HUES64 (cell line): ENCODE data around the gene TAOK1.

Experiments
- H3K27ac ChIP-seq: 2 replicates; pipeline ENCODE4 v1.7.0; 2013; ENCODE audit warnings: low read depth, low read length, inconsistent platforms
- H3K27me3 ChIP-seq: 2 replicates; pipeline ENCODE4 v1.6.1; 2013; ENCODE audit warnings: mild to moderate bottlenecking, low read length; ENCODE audit not compliant: insufficient read depth
- H3K36me3 ChIP-seq: 2 replicates; pipeline ENCODE4 v1.6.1; 2013; ENCODE audit warnings: mild to moderate bottlenecking, low read length; ENCODE audit not compliant: insufficient read depth
- H3K4me1 ChIP-seq: 2 replicates; pipeline ENCODE4 v1.6.1; 2013; ENCODE audit warnings: mild to moderate bottlenecking, low read length, moderate library complexity; ENCODE audit not compliant: insufficient read depth
- H3K4me3 ChIP-seq: 2 replicates; pipeline ENCODE4 v1.5.1; 2013; ENCODE audit warnings: mild to moderate bottlenecking, low read length, moderate library complexity
- H3K9ac ChIP-seq: 2 replicates; pipeline ENCODE4 v1.6.1; 2013; ENCODE audit warnings: mild to moderate bottlenecking, low read depth, low read length
- H3K9me3 ChIP-seq: 2 replicates; pipeline ENCODE4 v1.6.1; 2013; ENCODE audit warnings: low read depth, low read length; ENCODE audit not compliant: insufficient read depth
- WGBS: fragments of 150-250, 120-280 bp; methylation state at CpG from one replicate; pipeline ENCODE4 v1.1.7; 2013; ENCODE audit warnings: missing lambda C conversion rate; 5-methylcytosine and 5-hydroxymethylcytosine counted together

TAOK1 gene

GRCh38 chr17:29401258-29401657 lies 11.1 kb downstream of the TAOK1 start:
- 96% methylated on average over 4 of the region's 4 CpGs for WGBS
- H3K36me3 ChIP-seq: peaks cover 20% of the 10 kb centered on the region
- H3K4me3 ChIP-seq: no peak overlapping the region
- no peak overlapping the region for H3K27ac ChIP-seq
- H3K4me1 ChIP-seq: no peaks in the 10 kb centered on the region
- H3K9me3 ChIP-seq: no peaks in the 10 kb centered on the region
- H3K27me3 ChIP-seq: no peaks in the 10 kb centered on the region
- no peak overlapping the region for H3K9ac ChIP-seq

DNA sequence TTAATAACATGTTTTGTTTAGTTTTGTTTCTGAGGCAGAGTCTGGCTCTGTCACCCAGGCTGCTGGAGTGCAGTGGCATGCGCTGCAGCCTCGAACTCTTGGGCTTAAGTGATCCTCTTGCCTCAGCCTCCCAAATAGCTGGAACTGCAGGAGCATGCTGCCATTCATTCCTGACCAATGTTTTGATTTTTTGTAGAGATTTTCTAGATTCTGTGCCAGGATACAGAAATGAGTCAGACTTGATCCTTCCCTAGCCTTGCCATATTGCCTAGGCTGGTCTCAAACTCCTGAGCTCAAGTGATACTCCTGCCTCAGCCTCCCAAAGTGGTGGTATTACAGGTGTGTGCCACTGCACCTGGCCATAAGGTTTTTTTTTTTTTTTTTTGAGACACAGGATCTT lies 17.7 kb downstream of the TAOK1 start:
- Histone ChIP-seq H3K27ac (no peak overlapping the region), H3K9me3 (no peaks in the 10 kb centered on the region), H3K9ac (no peak overlapping the region), H3K27me3 (no peaks in the 10 kb centered on the region), H3K36me3 (peaks cover 6% of the 10 kb centered on the region; the same call in 1 of the 2 replicates), H3K4me1 (no peaks in the 10 kb centered on the region; the same call in 1 of the 2 replicates), H3K4me3 (no peak overlapping the region)
- WGBS: 98% methylated on average over 2 of the region's 2 CpGs

DNA sequence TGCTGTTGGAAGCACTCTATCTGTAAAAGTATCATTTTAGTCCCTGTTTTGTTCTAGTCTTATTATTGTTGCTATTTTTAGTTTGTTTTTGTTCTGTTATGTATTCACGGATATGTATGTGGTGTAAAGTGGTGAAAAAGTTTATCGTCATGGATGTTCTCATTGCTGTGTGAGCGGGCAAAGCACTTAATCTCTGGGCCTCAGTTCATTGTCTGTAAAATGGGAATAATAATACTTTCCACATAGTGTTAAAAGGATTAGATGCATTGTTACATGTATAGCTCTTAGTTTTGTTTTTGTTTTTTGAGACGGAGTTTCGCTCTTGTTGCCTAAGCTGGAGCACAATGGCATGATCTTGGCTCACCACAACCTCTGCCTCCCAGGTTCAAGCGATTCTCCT lies 19.8 kb downstream of the TAOK1 start:
- H3K4me3 ChIP-seq: no peak overlapping the region

GRCh38 chr17:29412780-29413565 lies 22.8 kb downstream of the TAOK1 start:
- Histone ChIP-seq H3K27me3 (no peaks in the 10 kb centered on the region), H3K27ac (no peak overlapping the region), H3K9ac (no peak overlapping the region), H3K4me1 (no peaks in the 10 kb centered on the region; the same call in 1 of the 2 replicates), H3K4me3 (no peak overlapping the region), H3K36me3 (no peaks in the 10 kb centered on the region), H3K9me3 (no peaks in the 10 kb centered on the region)
- WGBS: 96% methylated on average over 6 of the region's 7 CpGs

More for the DNA sequence above, 19.8 kb downstream of the TAOK1 start:
- H3K36me3 ChIP-seq: 0 out of 2 replicates have a peak, but pooled peaks cover 2% of the 10 kb centered on the region
- 94% methylated on average over 6 of the region's 6 CpGs for WGBS
- no peak overlapping the region for H3K27ac ChIP-seq
- H3K9me3 ChIP-seq: no peaks in the 10 kb centered on the region
- H3K4me1 ChIP-seq: no peaks in the 10 kb centered on the region; the same call in 1 of the 2 replicates
- H3K27me3 ChIP-seq: no peaks in the 10 kb centered on the region
- H3K9ac ChIP-seq: no peak overlapping the region

GRCh38 chr17:29420128-29420527 lies 30.0 kb downstream of the TAOK1 start:
- no peaks in the 10 kb centered on the region for H3K4me1 ChIP-seq
- peaks cover 3% of the 10 kb centered on the region for H3K36me3 ChIP-seq
- no peak overlapping the region for H3K27ac ChIP-seq
- no peaks in the 10 kb centered on the region for H3K9me3 ChIP-seq
- H3K27me3 ChIP-seq: no peaks in the 10 kb centered on the region
- 98% methylated on average over 5 of the region's 6 CpGs for whole genome bisulfite sequencing
- H3K4me3 ChIP-seq: no peak overlapping the region
- no peak overlapping the region for H3K9ac ChIP-seq

DNA sequence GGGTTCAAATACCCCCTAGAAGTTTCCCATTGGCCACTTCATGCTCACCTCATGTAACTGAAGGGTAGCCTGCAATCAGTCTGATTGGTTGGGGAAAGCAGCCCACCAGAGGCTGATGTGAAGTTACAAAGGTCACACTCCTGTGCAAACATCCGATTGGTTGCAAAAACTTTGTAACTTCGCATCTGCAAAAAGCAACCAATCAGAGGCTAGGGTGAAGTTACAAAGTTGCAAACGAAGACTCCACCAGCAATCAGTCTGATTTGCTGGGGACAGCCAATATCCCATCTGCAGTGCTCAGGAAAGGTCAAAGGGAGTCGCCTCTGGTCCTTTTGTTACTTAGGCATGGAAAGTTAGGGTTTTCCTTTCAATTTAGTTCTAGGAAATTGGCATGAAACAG lies 40.1 kb downstream of the TAOK1 start:
- Histone ChIP-seq H3K9ac (no peak overlapping the region), H3K27ac (no peak overlapping the region), H3K4me1 (peaks cover 4% of the 10 kb centered on the region; the same call in 1 of the 2 replicates), H3K9me3 (no peaks in the 10 kb centered on the region; the same call in 1 of the 2 replicates), H3K4me3 (no peak overlapping the region), H3K27me3 (no peaks in the 10 kb centered on the region), H3K36me3 (no peaks in the 10 kb centered on the region)
- 90% methylated on average over 4 of the region's 4 CpGs for WGBS

DNA sequence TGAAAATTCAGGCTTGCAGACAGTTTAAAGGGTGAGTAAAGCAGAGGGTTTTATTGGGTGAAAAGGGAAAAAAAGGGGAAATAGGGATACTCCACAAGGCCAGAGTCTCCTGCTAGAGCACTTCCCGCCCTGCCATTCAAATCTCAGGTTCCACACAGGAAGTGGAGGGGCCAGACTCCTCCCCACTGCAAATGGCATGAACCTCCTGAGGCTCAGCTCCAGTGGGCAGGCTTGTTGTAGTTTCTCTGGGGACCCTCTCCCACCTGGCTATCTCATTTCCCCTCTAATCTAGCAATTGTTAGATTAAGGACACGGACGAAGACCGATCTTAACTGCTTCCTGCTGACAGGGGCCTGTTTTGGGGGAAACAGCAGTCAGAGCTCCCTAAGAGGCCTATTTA lies 43.4 kb downstream of the TAOK1 start:
- WGBS: 82% methylated on average over 4 of the region's 4 CpGs
- H3K9ac ChIP-seq: no peak overlapping the region
- peaks cover 4% of the 10 kb centered on the region; the same call in 1 of the 2 replicates for H3K4me1 ChIP-seq
- no peak overlapping the region for H3K4me3 ChIP-seq
- no peaks in the 10 kb centered on the region for H3K27me3 ChIP-seq
- H3K36me3 ChIP-seq: no peaks in the 10 kb centered on the region
- H3K27ac ChIP-seq: no peak overlapping the region
- H3K9me3 ChIP-seq: no peaks in the 10 kb centered on the region

- Histone ChIP-seq H3K9ac (no peak overlapping the region), H3K36me3 (no peaks in the 10 kb centered on the region), H3K9me3 (no peaks in the 10 kb centered on the region), H3K27me3 (no peaks in the 10 kb centered on the region), H3K4me3 (no peak overlapping the region), H3K4me1 (peaks cover 4% of the 10 kb centered on the region; the same call in 1 of the 2 replicates), H3K27ac (no peak overlapping the region)
- 95% methylated on average over 3 of the region's 3 CpGs for WGBS
Observed at GRCh38 chr17:29434550-29434949, 44.4 kb downstream of the TAOK1 start.

DNA sequence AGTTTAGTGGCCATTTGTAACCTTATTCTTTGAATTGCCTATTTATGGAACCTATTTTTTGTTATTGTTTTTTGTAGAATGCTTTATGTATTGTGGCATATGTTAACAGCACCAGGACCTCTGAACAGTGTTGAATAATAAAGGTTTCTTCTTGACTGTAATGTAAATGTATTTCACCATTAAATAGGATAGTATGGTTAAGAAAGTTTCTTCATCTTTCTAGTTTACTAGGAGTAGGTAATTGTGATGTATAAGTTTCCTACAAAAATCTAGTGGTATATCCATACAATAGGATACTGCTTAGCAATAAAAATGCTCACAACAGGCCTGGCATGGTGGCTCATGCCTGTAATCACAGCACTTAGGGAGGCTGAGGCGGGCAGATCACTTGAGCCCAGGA lies 52.3 kb downstream of the TAOK1 start:
- peaks cover 6% of the 10 kb centered on the region; the same call in 1 of the 2 replicates for H3K36me3 ChIP-seq
- H3K4me3 ChIP-seq: no peak overlapping the region
- H3K27ac ChIP-seq: no peak overlapping the region
- 100% methylated on average over 1 of the region's 1 CpG for WGBS
- H3K4me1 ChIP-seq: peaks cover 6% of the 10 kb centered on the region; the same call in 1 of the 2 replicates
- H3K9ac ChIP-seq: no peak overlapping the region
- no peaks in the 10 kb centered on the region for H3K27me3 ChIP-seq
- no peaks in the 10 kb centered on the region for H3K9me3 ChIP-seq

- Histone ChIP-seq H3K36me3 (peaks cover 6% of the 10 kb centered on the region; the same call in 1 of the 2 replicates), H3K9me3 (no peaks in the 10 kb centered on the region), H3K27ac (no peak overlapping the region), H3K4me3 (no peak overlapping the region), H3K27me3 (no peaks in the 10 kb centered on the region), H3K9ac (no peak overlapping the region), H3K4me1 (peaks cover 6% of the 10 kb centered on the region; the same call in 1 of the 2 replicates)
Observed at GRCh38 chr17:29443041-29443739, 53.0 kb downstream of the TAOK1 start.

- Histone ChIP-seq H3K9ac (no peak overlapping the region), H3K27ac (no peak overlapping the region), H3K27me3 (no peaks in the 10 kb centered on the region), H3K4me1 (peaks cover 6% of the 10 kb centered on the region; the same call in 1 of the 2 replicates), H3K36me3 (peaks cover 6% of the 10 kb centered on the region; the same call in 1 of the 2 replicates), H3K4me3 (no peak overlapping the region), H3K9me3 (no peaks in the 10 kb centered on the region)
Observed at GRCh38 chr17:29444589-29444988, 54.4 kb downstream of the TAOK1 start.
